HG03469 (cell line): ENCODE results near the gene PTPRF.
"Not testable (repeated sequence)": the region's sequence is repeated elsewhere in the genome, so short reads cannot be mapped to it uniquely, and the experiment has no call there.

Experiments used
- ATAC-seq: cut with Tn5 transposase; IDR thresholded peaks from one replicate; pipeline ENCODE4 v1.9.1; 2021; ENCODE audit warnings: mild to moderate bottlenecking, moderate library complexity, moderate number of reproducible peaks; ENCODE audit not compliant: unreplicated experiment

The PTPRF gene

DNA sequence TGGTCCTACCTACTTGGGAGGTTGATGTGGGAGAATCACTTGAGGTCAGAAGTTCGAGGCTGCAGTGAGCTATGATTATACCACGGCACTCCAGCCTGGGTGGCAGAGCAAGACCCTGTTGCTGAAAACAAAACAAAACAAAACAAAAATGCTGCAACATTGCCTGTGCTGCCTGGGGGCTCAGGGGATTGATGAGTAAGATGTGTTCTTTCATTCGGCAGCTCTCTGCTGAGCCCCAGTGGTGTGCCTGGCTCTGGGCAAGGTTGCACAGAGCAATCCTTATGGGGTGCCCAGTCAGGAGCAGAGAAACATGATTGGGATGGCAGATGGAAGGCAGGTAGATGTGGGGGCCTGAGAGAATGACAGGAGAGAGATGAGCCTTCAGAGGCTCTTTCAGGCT lies 90.7 kb downstream of the PTPRF start:
- ATAC-seq: no peak

DNA sequence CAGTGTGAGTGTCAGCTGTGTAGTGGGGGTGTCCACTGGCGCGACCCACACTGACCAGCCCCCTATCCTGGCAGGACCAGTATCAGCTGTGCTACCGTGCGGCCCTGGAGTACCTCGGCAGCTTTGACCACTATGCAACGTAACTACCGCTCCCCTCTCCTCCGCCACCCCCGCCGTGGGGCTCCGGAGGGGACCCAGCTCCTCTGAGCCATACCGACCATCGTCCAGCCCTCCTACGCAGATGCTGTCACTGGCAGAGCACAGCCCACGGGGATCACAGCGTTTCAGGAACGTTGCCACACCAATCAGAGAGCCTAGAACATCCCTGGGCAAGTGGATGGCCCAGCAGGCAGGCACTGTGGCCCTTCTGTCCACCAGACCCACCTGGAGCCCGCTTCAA lies 91.2 kb downstream of the PTPRF start:
- no peak for ATAC-seq

DNA sequence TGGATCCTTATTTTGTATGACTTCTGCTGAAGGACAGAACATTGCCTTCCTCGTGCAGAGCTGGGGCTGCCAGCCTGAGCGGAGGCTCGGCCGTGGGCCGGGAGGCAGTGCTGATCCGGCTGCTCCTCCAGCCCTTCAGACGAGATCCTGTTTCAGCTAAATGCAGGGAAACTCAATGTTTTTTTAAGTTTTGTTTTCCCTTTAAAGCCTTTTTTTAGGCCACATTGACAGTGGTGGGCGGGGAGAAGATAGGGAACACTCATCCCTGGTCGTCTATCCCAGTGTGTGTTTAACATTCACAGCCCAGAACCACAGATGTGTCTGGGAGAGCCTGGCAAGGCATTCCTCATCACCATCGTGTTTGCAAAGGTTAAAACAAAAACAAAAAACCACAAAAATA lies 91.8 kb downstream of the PTPRF start:
- no peak for ATAC-seq

DNA sequence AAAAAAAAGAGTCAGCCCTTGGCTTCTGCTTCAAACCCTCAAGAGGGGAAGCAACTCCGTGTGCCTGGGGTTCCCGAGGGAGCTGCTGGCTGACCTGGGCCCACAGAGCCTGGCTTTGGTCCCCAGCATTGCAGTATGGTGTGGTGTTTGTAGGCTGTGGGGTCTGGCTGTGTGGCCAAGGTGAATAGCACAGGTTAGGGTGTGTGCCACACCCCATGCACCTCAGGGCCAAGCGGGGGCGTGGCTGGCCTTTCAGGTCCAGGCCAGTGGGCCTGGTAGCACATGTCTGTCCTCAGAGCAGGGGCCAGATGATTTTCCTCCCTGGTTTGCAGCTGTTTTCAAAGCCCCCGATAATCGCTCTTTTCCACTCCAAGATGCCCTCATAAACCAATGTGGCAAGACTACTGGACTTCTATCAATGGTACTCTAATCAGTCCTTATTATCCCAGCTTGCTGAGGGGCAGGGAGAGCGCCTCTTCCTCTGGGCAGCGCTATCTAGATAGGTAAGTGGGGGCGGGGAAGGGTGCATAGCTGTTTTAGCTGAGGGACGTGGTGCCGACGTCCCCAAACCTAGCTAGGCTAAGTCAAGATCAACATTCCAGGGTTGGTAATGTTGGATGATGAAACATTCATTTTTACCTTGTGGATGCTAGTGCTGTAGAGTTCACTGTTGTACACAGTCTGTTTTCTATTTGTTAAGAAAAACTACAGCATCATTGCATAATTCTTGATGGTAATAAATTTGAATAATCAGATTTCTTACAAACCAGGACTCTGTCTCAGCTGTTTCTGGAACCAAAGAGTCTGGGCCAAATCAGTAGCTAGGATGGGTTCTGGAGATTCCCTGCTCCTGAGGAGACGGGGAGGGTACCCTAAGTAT lies 92.5 kb downstream of the PTPRF start:
- ATAC-seq: no peak

DNA sequence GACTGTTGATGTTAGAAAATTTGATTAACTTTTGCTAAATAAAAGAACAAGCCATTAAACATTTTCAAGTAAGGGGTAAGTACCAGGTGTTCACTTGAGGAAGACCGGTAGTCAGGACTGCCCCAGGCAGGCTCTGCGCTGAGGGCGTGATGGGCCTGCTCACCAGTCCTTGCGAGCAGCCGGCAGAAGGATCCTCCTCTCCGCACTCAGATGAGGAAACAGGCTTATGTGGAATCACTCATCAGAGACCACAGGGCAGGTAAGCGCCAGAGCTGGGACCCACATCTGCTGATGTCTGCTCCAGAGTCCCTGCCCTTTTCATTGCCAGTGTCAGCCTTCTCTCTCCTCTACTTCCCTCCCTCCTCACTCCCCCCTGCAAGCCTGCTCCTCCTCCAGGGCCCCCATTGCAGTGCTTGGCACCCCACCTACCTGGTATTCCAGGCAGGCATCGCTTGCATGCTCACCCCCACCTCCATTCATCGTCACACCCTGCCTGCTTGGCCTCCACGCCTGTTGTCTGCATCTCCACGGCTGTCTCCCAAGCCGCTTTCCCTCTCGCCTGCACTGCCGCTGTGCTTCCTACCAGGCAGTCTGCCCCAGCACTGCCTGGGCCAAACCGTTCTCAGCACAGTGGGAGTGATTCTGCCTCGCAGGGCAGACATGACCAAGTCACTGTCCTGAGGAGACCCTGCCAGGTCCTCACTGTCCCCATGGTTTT lies 94.5 kb downstream of the PTPRF start:
- no peak for ATAC-seq

DNA sequence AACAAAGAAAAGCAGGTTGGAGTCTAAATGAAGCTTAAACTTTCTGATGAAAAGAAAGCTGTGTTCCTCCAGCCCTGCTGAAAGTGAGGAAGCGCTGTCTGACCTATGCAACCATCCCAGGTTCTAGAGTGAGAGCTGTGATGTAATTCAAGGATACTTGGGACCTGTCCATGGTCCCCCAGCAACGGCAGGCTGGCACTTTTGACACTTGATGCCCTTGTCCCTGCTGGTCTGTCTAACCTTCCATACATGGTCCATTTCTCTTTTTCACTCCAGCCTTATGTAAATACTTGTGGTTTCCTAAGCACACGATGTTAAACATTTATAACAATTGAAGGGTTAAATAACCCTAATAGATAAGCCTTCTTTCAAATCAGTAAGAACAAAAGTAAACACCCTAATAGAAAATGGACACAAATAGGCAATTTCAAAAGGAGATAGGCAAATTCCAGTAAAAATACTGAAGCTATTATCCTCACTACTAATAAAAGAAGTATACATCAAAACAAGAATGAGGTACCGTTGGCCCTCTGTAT lies 101.5 kb downstream of the PTPRF start:
- ATAC-seq: no peak

DNA sequence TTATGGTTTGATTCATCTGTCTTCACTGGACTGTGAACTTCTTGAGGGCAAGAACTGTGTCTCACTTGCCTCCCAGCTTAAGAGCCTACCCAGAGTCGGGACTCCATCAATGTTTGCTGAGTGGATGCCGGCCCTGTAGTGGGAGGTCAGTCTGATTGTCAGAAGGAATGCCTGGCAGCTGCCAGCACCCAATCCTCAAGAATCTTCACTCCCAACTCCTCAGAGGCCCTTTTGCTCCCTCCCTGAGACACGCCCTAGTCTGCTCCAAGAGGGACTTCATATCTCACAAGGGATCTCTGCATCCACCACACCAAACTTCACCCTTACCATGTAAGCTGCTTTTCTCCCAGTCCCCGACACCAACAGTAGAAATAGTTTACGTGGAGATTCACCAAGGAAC lies 104.0 kb downstream of the PTPRF start:
- no peak for ATAC-seq

DNA sequence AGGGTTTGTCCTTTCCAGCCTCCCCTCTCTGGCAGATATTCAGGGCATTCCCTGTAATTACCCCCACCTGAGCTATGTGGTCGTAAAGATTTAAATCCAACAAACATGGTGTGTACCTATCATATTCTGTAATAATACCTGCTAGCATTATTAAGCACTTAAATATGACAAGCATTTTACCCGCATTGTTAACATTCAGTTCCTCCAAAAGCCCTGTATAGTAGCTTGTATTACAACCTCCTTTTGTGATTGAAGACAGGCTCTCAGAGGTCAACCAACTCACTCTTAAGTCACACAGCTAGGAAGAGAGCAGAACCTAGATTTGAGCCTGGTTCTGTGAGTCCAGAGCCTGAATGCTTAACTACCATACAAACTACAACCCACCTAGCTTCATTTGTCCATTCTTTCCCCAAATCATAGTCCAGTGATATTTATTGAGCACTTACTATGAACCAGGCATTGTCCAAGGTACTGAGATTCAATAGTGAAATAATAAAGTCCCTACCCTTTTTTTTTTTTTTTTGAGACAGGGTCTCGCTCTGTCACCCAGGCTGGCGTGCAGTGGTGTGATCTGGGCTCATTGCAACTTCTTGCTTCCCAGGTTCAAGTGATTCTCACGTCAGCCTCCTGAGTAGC lies 105.4 kb downstream of the PTPRF start:
- no peak for ATAC-seq

DNA sequence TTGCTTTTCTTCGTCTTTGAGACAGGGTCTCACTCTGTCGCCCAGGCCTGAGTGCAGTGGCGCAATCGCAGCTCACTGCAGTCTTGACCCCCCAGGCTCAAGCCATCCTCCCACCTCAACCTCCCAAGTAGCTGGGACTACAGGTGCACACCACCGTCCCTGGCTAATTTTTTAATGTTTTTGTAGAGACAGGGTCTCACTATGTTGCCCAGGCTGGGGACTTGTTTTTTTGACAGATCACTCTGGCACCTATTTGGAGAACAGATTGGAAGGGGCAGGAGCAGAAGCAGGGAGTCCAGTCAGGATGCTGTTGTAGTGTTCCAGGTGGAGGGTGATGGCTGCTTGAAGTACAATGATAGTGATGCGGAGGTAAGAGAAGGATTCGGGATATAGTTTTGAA lies 106.6 kb downstream of the PTPRF start:
- no peak for ATAC-seq

DNA sequence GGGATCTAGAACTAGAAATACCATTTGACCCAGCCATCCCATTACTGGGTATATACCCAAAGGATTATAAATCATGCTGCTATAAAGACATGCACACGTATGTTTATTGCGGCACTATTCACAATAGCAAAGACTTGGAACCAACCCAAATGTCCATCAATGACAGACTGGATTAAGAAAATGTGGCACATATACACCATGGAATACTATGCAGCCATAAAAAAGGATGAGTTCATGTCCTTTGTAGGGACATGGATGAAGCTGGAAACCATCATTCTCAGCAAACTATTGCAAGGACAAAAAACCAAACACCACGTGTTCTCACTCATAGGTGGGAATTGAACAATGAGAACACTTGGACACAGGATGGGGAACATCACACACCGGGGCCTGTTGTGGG lies 107.7 kb downstream of the PTPRF start:
- ATAC-seq: not testable (repeated sequence)

DNA sequence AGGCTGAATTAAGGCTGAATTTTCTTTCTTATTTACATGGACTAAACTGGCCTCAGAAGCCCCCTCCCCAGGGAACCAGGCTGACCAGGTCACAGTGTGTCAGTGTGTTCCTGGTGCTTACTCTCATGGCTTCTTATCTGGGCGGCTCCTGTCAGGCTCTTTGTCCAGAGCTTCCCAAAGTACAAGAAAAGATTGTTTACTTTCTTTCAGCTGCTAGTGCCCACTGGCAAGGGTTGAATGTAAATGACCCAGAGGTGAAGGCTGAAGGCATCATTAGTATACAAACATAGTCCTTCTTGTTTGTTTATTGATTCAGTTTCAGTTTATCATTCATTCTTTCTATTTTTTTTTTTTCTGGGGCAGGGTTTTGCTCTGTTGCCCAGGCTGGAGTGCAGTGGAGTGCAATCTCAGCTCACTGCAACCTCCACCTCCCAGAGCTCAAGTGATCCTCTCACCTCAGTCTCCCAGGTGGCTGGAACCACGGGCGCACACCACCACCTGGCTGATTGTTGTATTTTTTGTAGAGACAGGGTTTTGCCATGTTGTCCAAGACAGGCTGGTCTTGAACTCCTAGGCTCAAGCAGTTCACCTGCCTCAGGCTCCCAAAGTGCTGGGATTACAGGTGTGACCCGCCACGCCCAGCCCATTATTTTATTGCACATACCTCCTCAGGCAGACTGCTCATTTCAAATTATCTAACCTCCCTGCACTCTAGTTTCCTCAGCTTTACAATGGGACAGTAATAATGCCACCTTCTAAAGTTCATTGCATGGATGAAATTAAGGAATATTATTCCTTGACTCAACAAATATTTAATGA lies 109.5 kb downstream of the PTPRF start:
- ATAC-seq: no peak

DNA sequence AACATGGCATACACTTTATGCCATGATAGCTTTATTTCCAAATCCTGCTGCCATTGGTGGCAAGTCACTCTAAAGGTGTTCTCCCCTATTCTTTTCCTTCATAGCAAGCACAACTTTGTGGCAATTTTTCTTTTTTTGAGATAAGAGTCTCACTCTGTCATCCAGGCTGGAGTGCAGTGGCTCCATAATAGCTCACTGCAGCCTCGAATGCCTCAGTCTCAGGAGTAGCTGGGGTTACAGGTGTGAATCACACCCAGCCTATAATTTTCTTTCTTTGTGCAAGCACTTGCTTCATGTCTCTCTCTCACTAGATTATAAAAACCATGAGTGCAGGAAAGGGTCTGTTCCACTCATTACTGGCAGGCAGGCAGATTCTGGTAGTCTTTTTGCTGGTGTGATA lies 113.9 kb downstream of the PTPRF start:
- no peak for ATAC-seq

DNA sequence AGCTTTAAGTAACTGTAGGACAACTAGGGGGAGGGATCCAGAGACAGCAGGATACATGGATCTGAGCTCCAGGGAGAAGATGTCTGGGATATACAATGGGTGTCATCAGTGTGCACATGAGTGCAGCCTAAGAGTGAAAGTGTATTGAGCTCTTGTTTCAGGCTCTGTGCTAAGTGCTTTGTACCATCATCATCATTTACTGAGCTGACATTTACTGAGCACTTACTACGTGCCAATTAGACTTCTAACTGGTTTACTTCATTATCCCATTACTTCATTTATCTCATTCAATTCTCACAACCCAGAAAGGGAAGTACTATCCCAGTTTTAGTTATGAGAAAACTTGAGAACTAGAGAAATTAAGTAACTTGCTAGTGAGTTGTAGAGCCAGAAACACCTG lies 114.8 kb downstream of the PTPRF start:
- ATAC-seq: no peak

DNA sequence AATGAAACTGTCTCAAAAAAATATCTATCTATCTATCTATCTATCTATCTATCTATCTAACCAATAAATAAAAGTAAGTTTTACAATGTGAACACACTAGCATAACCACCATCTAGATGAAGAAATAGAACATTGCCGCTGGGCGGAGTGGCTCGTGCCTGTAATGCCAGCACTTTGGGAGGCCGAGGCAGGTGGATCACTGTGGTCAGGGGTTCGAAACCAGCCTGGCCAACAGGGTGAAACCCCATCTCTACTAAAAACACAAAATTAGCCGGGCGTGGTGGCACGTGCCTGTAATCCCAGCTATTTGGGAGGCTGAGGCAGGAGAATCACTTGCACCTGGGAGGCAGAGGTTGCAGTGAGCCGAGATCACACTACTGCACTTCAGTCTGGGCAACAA lies 116.6 kb downstream of the PTPRF start:
- ATAC-seq: not testable (repeated sequence)

DNA sequence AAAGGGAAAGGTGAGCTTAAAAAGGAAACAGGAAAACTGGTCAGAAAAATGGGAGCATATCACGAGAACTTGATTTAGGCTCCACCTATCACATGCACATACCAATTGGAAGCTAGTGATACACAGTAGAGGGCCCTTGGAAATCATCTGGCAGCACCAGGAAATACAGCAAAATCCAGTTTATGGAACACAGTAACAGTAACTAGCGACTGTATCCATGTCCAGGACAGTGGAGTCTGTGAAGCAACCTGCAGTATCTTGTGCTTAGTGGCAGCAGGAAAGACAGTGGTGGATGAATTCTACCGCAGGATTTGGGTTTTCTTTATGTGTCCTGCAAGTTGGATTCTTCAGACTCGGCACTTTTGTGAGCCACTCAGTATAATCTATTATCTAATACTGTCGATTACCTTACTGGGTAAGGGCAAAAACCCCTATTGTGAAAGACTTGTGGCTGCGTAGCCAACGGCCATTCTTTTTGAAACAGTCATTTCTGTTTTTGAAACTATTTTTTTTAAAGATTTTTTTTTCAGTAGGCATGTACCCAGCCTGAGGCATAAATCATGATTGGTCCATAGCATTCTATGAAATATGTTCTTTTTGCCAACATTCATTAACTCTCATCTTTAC lies 117.7 kb downstream of the PTPRF start:
- no peak for ATAC-seq

DNA sequence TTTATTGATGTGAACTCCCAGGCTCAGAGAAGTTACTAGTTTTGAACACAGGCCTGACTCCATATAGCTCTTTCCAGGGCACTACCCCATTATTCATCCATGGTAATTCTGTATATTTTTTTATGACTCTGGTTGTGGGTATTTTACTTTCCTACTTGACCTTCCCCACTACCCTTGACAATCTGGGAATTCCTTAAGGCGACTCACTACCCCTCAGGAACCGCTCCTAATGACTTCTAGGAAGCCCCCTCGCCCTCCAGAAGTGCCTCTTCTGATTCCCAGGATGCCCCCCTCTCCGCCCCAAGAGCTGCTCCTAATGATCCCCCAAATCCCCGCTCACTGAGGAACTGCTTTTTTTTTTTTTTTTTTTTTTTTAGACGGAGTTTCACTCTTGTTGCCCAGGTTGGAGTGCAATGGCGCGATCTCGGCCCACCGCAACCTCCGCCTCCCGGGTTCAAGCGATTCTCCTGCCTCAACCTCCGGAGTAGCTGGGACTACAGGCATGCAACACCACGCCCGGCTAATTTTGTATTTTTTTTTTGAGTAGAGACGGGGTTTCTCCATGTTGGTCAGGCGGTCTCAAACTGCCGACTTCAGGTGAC lies 118.3 kb downstream of the PTPRF start:
- ATAC-seq: no peak

DNA sequence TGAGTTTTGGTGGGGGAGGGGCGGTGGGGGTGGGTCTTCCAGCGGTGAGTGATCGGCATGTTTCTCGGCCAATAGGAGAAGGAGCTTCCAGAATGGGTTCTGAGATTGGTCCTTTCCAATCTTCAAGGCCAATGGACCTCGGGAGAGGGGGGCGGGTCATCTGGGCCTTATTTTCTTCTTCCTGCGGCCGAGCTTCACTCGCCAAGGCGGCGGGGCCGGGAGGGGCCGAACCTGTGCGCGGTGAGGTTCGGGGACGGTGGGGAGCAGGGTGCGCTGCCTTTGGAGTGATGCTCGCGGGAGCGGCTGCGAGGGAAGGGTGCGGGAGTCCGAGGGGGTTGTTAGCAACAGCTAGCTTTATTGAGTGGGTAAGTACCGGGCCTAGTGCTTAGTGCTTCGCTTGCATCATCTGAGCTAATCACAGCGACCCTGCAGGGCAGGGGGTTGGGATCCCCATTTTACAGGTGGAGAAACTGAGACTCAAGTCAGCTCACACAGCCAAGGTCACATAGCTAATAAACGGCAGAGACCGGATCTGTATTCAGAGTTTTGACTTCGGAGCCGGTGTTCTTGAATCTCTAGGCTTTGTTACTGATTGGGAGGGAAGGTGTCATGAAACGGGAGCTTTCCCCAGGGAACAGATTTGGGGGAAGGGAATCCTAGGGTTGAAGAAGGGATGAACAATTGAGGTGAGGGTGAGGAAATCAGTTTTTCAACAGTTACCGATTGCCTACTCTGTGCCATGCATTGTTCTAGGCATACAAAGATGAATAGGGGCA lies 119.8 kb downstream of the PTPRF start:
- peak; percentile 30 for ATAC-seq

DNA sequence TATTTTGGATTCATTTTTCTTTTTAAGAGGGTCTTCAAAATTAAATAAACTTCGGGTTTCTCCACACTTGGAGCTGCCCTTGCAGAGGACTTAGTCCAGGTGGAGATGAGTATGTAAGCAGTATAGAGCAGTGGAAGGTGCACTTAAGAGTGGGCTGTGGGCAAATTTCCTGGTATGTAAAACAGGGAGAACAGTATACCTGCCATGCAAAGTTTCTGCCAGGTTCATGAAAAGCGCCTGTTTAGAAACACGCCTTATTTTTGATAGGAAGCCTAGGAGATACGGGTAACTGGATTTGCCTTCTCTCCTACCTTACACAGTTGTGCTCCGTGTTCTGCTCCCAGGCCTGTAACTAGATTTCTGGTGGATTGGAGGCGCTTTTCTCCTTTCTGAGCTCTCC lies 120.5 kb downstream of the PTPRF start:
- ATAC-seq: no peak

DNA sequence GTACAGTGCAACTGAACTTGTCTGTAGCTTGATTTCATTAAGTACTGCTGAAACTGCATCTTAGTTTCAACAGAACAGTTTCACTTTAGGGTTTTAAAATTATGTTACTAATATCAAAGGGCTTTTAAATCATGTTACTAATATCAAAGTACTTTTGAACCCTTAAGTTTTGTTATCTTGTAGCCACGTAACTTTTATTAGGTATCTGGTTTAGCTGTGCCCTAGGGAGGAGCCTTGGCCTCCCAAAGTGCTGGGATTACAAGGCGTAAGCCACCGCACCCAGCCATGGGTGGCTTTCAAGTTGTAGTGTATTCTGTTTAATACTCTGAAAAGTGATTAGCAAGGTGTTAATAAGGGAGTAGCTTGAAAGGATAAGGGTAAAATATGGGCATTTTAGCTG lies 121.2 kb downstream of the PTPRF start:
- no peak for ATAC-seq
